CD4-positive, alpha-beta T cell treated with Interleukin-2 at 100 ng/mL for 4 hours (primary cell): Measurements from ENCODE around the gene SCRN1.
"Not testable (repeated sequence)": the region's sequence is repeated elsewhere in the genome, so short reads cannot be mapped to it uniquely, and the experiment has no call there.

Source experiments
- DNase-seq: peaks from one replicate; pipeline ENCODE4 v3.0.0-alpha.2; 2020; ENCODE audit warnings: low spot score

SCRN1 gene

DNA sequence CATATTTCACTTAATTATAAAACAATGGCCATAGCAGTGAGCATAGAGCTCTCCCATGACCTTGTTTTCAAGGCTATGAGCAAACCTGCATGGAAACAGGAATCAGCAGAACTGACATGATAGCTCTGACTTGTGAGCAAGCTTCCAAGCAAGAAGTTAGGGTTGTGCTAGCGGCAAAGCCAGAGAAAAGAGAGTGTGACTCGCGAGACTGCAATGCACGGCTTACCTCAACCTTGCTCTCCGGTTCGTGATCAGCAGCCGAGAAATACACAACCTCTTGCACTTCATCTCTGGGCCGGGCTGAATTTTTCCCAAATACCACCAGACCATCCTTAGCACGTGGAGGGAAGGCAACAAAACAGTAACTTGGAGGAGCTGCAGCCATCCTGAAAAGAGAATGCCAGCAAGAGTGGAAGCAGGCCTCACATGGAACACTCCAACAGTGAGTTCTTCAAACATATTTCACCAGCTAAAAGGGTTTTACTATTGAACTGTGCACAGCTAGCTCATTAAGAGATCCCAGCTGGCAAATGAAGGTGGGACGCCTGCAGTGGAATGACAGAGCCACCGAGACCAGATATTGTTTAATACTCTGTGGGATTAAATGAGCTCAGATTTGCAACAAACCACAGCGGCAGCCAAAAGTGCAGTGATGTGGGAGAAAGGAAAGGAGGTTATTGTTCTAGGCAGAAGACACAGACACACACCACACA lies 20.8 kb downstream of the SCRN1 start:
- DNase-seq = no peak

DNA sequence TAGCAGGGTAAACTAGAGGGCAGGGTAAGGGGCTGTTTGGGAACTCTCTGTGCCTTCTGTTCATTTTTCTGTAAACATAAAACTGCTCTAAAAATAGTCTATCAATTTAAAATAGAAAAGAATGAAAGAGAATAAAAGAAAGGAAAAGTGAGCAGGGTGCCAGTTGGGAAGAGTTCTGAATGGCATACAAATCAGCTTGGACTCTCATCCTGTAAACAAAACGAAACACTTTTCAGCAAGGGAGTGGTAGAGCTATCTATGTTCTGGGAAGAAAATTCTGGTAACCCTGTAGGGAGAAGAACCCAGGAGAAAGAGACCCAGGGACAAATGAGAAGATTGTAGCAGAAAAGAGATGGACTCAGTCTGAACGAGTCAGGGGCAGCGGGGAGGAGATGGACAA lies 24.6 kb downstream of the SCRN1 start:
- DNase-seq = no peak

DNA sequence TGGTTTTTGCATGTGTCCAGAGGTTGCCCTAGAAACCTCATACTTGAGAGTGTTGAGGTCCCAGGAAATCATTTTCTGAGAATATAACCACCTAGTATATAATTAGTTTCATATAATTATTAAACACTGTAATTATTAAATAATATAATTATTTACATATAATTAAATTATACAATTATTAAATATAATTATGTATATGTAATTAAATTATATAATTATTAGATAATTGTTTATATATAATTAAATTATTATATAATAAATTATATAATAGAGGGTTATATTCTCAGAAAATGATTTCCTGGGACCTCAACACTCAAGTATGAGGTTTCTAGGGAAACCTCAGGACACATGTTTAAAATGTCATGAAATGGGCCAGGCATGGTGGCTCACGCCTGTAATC lies 27.6 kb downstream of the SCRN1 start:
- no peak for DNase-seq

DNA sequence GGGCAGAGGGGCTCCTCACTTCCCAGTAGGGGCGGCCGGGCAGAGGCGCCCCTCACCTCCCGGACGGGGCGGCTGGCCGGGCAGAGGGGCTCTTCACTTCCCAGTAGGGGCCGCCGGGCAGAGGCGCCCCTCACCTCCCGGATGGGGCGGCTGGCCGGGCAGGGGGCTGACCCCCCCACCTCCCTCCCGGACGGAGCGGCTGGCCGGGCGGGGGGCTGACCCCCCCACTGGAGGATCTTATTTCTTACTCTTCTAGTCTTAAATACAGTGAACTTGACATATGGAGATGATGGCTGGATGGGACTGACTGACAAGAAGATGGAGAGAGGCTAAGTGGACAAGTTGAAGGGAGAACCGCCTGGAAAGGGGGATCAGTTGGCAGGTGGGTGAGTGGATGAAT lies 28.0 kb downstream of the SCRN1 start:
- not testable (repeated sequence) for DNase-seq

DNA sequence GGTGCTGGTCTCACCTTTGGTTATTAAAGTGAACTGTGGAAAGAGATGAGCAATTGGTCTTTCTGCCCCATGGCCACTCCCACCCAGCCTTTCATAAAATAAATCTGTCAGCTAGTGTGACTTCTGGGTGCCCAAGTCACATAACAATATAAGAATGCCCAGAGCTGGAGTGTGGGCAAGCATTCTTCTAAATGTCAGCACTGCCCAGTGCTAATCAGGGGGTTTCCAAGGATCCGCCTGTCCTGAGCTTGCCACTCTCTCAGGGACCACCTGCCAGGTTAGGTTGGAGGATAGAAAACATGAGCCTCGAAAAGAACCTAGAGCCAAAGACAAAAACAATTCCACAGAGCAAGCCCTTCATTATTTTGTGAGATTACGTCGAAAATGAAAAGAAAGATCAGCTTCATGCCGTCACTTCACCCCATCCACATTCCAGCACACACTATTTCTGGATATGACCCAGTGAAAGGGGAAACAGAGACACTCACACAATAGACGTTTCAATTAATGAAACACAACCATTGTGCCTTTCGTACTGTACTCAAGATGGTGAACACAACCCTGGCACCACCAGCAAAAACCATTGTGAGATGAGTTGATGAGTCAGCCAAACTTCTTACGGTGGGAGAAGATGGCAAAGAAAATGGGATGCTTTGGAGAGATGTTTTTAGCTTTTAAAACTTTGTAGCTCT lies 30.8 kb downstream of the SCRN1 start:
- no peak for DNase-seq

DNA sequence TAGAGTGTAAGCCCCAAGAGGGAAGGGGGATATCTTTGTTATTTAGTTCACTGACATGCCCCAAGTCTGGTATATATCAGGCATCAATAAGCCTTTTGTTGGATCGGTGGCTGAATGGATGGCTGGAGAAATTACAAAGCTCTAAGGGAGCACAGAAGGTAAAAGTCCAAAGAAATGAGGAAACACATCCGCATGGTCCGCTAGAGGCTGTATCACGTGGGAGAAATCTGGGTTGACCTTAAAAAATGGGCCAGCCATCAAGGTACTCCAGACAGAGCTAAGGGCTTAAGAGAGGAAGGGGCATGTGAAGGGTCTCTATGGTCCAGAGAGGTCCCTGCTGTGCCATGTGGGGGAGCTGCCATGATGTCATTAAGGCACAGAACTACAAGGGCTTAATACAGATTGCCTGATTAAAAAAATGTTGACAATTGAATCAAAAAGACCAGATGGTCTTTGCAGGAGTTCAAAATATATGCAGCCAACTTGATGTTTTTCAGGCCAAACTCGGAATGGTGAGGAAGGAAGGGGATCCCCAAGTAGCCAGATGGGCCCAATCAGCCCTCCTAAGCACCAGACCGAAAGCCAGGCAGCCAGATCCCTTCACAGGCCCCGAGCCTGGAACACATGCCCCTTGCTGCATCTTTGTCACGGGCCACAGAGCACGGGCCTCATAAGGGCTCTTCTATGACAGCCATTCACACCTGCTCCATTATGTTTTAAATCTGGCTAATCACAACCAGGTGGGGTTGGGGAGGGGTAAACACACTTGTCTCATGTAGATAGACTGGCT lies 31.9 kb downstream of the SCRN1 start:
- DNase-seq = no peak

DNA sequence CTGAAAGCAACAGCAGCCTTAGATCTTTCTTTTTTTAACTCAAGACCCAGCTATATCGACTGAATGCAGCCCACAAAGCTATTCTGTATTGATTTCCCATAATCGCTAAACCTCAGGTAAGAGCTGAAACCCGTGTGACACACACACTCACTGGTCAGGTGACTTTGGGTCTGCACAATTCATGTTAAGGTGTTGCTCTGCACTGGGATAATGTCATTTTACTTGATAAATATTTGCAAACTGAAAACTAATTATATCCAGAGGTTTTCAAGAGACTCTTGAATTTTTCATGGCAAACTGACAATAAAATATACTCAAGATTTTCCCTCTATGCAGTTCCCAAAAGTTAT lies 33.1 kb downstream of the SCRN1 start:
- DNase-seq = no peak

DNA sequence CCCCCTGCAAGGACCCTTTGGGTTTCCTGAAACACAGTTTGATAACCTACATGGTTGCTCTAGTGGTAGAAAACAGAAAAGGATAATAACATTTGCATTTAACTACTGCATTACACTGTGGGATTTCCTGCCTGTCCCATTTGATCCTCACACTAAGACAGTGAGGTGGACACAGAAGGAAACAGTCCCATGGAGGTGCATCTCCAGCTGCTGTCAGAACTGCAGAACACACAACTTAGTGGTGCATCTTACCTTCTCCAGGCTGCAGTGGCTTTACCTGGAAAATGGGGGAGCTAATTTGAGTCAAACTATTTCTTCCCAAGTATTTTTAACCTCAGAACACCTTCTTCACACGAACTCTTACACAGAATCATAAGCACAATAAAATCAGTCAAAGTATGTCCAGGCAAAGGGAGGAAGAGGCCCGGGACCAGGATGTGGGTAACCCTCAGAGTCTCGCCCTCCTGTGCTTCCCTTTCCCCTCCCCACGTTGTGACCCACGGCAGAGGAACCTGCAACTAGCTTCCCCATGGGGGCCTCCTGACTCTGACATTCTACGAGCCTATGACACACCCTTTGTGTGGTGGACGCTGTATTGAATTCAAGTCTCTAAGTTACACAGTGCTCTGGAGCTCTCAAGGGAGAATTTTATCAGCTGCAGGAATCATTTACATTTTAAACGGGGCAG lies 33.7 kb downstream of the SCRN1 start:
- peak; percentile 15 for DNase-seq

DNA sequence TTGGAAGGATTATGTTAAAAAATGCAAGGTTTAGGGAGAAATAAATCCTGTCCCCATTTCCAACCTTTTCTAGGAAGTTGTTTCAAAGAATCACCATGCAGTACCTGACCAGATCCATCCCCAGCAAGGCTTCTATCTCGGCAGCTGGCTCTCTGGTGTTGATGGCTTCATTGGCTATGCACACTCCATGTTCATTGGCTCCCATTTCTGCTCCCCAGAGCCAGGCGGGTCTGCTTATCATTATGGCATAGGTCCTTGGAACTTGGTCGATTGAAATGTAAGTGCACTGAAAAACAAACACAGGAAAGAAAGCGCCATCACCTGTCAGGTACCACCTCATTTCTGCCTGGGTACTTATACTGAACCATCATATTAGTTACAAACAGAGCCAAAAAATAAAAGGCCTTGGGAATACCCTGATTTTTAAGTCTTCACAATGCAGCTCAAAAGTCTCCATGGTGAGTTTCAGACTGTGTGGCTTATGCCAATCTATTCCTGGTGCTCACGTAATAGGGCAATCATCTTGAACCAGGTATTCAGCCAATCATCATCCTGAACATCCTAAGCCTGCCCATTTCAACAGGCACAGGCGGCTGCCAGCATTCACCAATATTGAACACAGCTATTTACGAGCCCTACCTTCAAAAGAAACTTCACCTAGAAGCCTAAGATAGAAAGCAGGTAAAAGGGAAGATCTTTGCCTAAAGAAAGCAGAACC lies 34.4 kb downstream of the SCRN1 start:
- no peak for DNase-seq

DNA sequence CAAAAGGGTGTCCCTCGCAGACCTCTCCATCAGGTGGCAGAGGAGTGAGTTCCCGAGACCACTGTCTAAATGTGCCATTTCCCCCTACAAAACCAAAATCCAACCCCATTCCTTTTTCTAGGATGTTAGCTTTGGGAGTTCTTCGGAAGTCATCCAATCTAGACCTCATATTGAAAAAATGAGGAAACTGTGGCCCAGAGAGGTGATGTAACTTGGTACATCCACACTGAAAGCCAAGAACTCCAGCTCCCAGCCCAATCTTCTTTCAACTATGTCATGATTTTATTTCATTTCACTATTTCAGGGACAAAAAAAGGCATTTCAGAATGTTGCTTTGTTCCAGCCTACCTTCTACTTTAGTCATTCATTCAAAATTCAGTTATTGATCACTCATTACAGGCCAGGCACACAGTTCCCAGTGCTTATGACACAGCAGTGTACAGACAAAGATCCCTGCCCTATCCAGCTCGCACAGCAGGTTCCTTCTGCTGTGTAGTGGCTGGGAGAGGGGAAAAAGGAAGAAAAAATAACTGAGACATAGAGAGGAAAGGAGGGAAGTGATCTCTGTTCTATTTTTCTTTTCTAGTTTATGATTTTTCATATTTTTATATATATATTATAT lies 35.8 kb downstream of the SCRN1 start:
- no peak for DNase-seq

DNA sequence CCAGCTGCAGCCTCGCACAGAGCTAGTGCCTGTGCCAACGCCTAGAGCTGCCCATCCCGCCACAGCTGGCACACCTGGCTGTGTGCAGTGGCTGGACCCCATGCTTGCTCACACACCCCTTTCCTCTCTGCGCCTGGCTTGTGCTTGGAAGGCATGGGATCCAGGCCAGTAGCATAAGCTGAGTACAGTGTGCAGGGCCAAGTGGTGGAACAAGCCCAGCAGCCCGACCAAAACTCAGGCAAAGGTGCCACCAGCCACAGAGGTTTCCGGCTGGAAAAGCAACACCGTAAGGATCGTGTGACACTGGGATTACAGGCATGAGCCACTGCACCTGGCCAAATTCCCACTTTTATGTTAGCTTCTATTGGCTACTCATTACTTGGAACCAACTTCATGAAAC lies 38.4 kb downstream of the SCRN1 start:
- DNase-seq = no peak

DNA sequence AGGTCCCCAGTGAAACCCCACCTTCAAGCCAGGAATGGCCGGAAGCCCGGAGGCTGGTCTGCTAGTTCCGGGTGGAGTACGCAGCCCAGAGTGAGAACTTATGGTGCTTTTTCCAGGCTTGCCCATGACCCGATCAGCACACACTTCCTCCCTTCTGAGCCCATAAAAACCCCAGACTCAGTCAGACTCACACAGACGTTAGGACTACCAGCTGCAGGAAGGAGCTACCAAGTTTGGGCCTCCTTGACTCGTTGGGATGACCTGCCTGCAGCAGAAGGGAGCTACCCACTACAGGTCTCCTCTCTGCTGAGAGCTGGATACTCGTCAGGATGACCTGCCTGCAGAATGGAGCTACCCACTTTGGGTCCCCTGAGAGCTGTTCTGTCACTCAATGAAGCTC lies 39.1 kb downstream of the SCRN1 start:
- no peak for DNase-seq

DNA sequence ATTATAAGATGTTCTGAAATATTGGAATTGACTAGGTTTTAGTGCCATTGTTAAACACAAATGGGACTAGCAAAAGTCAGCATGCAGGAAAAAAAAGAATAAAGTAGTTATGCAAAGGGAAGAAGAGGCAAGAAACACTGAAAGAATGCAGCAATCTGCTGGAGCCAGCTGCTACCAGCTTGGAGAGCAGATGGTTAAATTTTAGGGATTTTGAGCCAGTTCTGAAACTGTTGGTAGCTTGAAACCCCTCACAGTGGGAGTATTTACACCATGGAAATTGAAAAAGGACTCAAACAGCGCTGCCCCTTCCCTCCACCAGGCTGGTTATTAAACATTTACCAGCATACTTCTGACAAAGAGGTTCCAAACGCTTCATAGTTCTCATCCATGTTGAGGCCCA lies 41.0 kb downstream of the SCRN1 start:
- no peak for DNase-seq

DNA sequence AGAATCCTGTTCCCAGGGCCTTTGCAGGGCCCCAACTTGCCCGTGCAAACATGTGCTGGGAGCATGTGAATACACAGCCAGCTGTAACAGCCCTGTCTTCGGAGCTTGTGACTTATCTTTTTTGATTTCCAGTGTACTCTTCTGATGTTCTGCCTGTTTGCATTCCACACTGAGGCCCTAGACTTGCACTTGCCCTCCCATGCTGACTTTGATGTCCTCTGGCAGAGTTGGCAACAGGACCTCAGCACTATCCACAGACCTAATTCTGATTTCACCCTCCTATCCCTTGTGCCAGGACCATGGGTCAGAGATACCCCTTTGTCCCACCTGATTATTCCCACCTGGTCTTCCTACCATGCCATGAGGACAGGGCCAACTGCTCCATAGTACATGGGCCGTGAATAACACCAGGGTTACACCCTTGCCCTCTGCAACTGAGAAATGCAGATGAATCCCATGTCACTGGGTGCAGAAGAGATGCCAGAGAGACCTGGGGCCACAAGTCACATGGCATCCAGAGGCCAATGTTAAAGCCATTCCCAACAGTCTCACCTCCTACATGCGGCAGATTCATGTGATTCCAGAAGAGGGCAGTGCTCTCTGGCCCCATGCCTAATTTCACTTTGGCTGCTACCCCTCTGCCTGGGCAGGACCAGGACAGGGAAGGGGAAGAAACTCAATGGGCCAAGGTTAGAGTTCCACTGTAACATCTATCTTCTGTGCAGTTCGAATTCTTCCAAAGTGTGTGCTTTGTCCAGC lies 43.0 kb downstream of the SCRN1 start:
- DNase-seq = no peak

DNA sequence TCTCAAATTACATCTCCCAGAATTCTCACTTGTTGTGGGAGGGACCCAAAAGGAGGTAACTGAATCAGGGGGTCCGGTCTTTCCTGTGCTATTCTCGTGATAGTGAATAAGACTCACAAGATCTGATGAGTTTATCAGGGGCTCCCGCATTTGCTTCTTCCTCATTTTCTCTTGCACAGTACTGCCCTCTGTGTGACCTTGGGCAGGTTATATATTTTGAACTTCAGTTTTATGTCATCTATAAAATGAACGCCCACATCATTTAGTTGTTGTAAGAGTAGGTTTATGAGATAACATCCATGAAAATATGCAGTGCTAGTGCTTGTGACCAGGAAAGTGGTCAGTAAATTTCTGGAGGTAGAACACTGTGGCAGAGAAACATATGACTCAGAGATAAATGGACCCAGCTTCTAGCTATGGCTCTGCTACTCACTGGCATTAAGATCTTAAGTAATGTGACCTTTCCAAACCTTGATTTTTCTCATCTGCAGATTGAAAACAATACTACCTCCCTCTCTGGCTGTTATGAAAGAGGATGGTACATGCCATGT lies 44.3 kb downstream of the SCRN1 start:
- no peak for DNase-seq

DNA sequence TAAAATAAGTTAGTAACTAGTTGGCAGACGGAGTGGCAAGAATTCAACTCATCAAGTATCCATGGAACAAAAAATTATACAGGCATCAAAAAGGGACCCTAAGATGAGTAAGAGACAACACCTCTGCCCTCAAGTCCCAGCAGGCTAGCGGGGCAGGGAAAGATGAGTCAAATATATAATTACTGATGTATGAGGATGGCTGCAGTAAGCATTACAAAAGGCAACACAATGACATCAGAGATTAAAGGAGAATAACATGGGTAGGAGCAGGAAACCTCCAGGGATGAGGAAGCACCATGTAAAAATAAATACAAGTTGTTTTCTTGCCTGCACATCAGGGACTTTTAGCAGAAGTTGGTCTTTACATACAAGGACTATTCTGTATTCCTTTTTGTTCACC lies 49.4 kb downstream of the SCRN1 start:
- no peak for DNase-seq

DNA sequence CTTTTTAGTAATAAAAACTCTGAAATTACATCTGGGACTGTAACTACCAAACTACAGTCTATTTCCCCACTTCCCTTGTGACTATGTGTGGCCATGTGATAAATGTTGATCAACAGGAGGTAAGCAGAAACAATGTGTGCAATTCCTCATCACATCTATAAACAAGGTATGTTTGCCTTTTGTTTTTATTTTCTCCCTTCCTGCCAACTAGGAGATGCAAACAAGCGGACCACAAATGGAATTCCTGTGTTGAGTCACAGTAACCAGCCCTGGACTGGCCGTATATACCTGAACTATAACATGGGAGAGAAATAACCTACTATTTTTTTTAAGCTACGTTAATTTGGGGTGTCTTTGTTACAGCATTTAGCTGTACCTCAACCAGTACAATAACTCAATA lies 52.5 kb downstream of the SCRN1 start:
- no peak for DNase-seq

DNA sequence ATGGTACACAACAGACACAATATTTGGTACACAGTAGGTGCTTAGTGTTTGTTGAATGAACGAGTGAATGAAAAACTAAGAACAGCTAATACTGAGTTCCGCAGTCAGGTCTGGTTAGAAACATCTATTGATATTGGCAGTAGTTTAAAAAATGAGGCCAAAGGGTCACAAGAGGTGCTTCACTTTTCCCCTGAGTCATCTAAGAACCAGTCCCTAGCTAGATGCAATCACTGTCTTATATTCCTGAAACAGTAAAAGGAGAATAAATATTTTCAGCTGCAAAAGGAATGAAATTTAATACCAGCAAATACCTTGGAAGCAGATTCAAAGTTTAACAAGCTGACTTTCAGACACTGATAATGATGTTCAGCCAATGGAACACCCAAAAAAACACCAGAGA lies 54.5 kb downstream of the SCRN1 start:
- DNase-seq = no peak

DNA sequence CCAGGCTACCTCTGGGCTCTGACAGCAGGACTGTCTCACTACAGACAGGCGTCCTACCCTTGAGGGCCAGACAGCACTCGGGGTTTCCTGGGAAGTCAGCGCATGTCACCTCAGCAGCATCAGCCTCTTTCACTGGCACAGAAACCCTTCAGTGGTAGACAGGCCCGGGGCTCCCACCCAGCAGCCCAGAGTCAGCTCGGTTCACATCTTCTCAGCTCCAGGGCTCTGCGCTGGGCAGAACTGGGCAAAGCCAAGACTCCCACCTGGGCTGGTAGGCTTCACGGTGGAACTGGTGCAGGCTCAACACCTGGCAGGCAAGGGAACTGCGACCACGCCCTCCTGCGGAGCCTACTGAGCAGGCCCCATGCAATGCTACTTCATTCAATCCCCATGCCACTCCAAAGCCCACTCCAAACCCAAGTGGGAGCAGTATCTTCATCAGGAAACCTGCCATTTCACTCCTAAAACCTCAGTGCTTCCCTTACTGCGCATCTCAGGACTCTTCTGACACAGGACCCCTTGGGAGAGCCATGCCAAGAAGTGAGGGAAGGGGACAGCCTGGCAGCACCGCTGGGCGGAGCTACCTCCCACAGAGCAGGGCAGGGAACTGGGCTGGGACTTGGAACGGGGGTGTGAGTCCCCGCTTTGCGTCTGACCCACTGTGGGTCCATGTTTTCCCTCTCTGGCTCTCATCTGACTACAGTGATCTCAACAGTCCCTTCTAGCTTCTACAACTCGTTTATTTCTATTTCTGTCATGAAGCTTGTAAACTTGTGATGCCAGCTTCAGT lies 60.4 kb downstream of the SCRN1 start:
- DNase-seq = no peak

DNA sequence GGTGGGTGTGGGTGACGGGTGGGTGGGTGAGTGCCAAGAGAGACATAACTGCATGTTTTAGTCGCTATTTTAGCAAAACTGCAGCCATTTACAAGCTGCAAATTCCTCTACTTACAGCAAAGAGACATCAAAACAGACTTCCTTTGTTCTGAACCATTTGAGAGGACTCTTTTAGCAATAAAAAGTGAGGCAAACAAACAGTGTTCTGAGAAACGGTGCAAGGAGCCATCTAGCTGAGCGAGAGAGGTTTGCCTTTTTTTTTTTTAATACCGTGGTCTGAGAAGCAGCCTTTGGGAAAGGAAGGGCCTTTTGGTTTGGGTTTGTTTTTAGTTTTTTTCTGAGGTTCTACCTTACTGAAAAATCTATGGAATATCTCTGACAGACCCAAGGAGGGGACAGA lies 62.9 kb downstream of the SCRN1 start:
- no peak for DNase-seq
